ENCODE data around the gene BTNL9. TPM values are rescaled to one million over a fixed set of nuclear protein-coding genes. Genes with fewer than 3 reads are reported as not detected.

BTNL9 gene
- total RNA-seq, 1 experiment from 2014 or later = 0.96 TPM

- peaks cover 20 to 22% of the 10 kb centered on the region in 2 experiments for H3K4me1 Mint-ChIP-seq
- Histone ChIP-seq H3K23ac (ENCODE audit: insufficient read length, low read depth, low read length) (no peak overlapping the region), H4K91ac (ENCODE audit: insufficient read length, low read depth, low read length) (no peak overlapping the region), H3K79me2 (ENCODE audit: insufficient read depth, low read length) (no peaks in the 10 kb centered on the region), H3K56ac (ENCODE audit: insufficient read length, low read depth, low read length) (no peak overlapping the region), H2BK5ac (ENCODE audit: insufficient read length, low read length) (no peak overlapping the region), H2BK12ac (ENCODE audit: insufficient read length, low read depth, low read length) (no peak overlapping the region), H2BK120ac (ENCODE audit: low read depth, low read length, poor library complexity, severe bottlenecking) (no peak overlapping the region), H3K4me1 (ENCODE audit: insufficient read depth, low read length) (no peaks in the 10 kb centered on the region; the same call in 1 of the 2 replicates), H3K27ac (ENCODE audit: insufficient read length, low read depth, low read length) (no peak overlapping the region), H2AFZ (ENCODE audit: low read length) (no peak overlapping the region), H3K9me3 (ENCODE audit: control insufficient read depth, low read depth, low read length) (no peaks in the 10 kb centered on the region), H3K18ac (ENCODE audit: insufficient read length, low read depth, low read length) (no peak overlapping the region), H3K27me3 (ENCODE audit: insufficient read depth, low read length) (no peaks in the 10 kb centered on the region), H3K14ac (ENCODE audit: insufficient read depth, low read length) (no peak overlapping the region), H4K20me1 (ENCODE audit: control insufficient read depth, insufficient read depth, insufficient read length) (no peaks in the 10 kb centered on the region), H4K8ac (replicated peaks; ENCODE audit: insufficient read length, low read depth, low read length) (no peak overlapping the region), H3K23me2 (ENCODE audit: insufficient read length, low read depth, low read length, poor library complexity, severe bottlenecking) (no peaks in the 10 kb centered on the region), H3K9ac (ENCODE audit: extremely low read depth, insufficient read length, low read length) (no peak overlapping the region), H2BK15ac (ENCODE audit: low read depth, low read length) (no peak overlapping the region), H2BK20ac (ENCODE audit: low read depth, low read length, poor library complexity, severe bottlenecking) (no peak overlapping the region), H4K5ac (ENCODE audit: insufficient read length, low read depth, low read length) (no peak overlapping the region), H3K4me2 (ENCODE audit: insufficient read depth, insufficient read length, low read length) (no peak overlapping the region), H2AK5ac (ENCODE audit: insufficient read length, low read length) (no peak overlapping the region), H3K4ac (ENCODE audit: low read depth, low read length) (no peak overlapping the region), H3T11ph (ENCODE audit: low read length) (no peak overlapping the region), H3K79me1 (ENCODE audit: insufficient read depth, low read depth, low read length, poor library complexity, severe bottlenecking) (no peaks in the 10 kb centered on the region)
- H3K9me3 Mint-ChIP-seq = peaks cover 4 to 18% of the 10 kb centered on the region in 2 experiments; a peak in 3 of 5 replicates
- H3K4me3 Mint-ChIP-seq = no peak overlapping the region
- peaks cover 31% of the 10 kb centered on the region for H3K27me3 Mint-ChIP-seq (ENCODE audit: low read depth)
- no peak overlapping the region for H3K27ac Mint-ChIP-seq
- no peak for DNase-seq
- H3K36me3 Mint-ChIP-seq (ENCODE audit: insufficient read depth in 1 of 3, low read depth in 3 of 3) = no peaks in the 10 kb centered on the region; a peak in 1 of 7 replicates
- TF ChIP-seq CTCF (conservative IDR thresholded peaks at IDR 0.05) = no peak
- no CpG with 5 or more reads among the region's 3 CpGs for WGBS (ENCODE audit: extremely low coverage, insufficient read length, low lambda C conversion rate)
Observed at GRCh38 chr5:181031716-181032115, 8.3 kb upstream of the BTNL9 start.
